ENCODE measurements around the gene CYP4B1. TPM values are rescaled to one million over a fixed set of nuclear protein-coding genes. Genes with fewer than 3 reads are reported as not detected.
"Not testable (repeated sequence)": the region's sequence is repeated elsewhere in the genome, so short reads cannot be mapped to it uniquely, and the experiment has no call there.

The CYP4B1 gene
- total RNA-seq, 1 experiment from 2014 or later, result 0.30 TPM

DNA sequence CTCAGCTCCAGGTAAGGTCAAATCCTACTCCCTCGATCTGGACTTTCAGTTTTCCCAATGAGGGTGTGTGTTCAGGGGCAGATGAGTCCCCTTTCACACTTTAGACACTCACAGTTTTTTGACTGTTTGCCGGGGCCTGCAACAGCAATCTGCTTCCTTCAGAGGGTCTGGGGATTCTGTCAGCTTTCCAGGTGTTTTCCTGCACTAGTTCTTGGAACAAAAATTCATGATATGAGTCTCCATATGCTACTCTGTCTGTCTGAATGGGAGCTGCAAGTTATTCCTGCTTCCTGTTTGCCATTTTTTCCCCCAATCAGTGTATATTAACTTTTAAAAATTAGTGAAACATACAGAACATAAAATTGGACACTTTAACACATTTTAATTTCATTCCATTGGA lies 24.3 kb downstream of the CYP4B1 start:
- TF ChIP-seq EGR1 (IDR thresholded peaks at IDR 0.05; ENCODE audit: low read depth) (no peak), TCF7L2 (IDR thresholded peaks at IDR 0.05; ENCODE audit: borderline replicate concordance, extremely low read depth, insufficient read depth, insufficient read length) (no peak), YY1 (IDR thresholded peaks at IDR 0.05; ENCODE audit: extremely low read depth, insufficient replicate concordance, low read depth, low read length) (no peak), EZH2 (IDR thresholded peaks at IDR 0.05) (no peak), RAD21 (IDR thresholded peaks at IDR 0.05; ENCODE audit: low read depth) (no peak), SP1 (IDR thresholded peaks at IDR 0.05; ENCODE audit: low read depth) (no peak), JUND (IDR thresholded peaks at IDR 0.05) (no peak), SRF (IDR thresholded peaks at IDR 0.05; ENCODE audit: low read depth) (no peak)
- TF ChIP-seq, protein P1, sequence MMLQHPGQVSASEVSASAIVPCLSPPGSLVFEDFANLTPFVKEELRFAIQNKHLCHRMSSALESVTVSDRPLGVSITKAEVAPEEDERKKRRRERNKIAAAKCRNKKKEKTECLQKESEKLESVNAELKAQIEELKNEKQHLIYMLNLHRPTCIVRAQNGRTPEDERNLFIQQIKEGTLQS (IDR thresholded peaks at IDR 0.05), result no peak
- TF ChIP-seq, protein P2, sequence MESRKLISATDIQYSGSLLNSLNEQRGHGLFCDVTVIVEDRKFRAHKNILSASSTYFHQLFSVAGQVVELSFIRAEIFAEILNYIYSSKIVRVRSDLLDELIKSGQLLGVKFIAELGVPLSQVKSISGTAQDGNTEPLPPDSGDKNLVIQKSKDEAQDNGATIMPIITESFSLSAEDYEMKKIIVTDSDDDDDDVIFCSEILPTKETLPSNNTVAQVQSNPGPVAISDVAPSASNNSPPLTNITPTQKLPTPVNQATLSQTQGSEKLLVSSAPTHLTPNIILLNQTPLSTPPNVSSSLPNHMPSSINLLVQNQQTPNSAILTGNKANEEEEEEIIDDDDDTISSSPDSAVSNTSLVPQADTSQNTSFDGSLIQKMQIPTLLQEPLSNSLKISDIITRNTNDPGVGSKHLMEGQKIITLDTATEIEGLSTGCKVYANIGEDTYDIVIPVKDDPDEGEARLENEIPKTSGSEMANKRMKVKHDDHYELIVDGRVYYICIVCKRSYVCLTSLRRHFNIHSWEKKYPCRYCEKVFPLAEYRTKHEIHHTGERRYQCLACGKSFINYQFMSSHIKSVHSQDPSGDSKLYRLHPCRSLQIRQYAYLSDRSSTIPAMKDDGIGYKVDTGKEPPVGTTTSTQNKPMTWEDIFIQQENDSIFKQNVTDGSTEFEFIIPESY (IDR thresholded peaks at IDR 0.05; ENCODE audit: extremely low read depth, insufficient replicate concordance, low read length), result no peak
- BruUV-seq (replicated peaks), result no TSS peak
- DNase-seq (ENCODE audit: low read depth, low spot score), result no peak
- H3K9me2 ChIP-seq (ENCODE audit: insufficient read depth), result no peaks in the 10 kb centered on the region
- H3K4me2 ChIP-seq (ENCODE audit: low read length), result no peak overlapping the region
- no peak overlapping the region for H3K9ac ChIP-seq (ENCODE audit: low read length)
- H3K27ac ChIP-seq (ENCODE audit: low read depth, low read length), result no peak overlapping the region
- H3K27me3 ChIP-seq (ENCODE audit: insufficient read depth, low read length), result no peaks in the 10 kb centered on the region
- no peak overlapping the region for H3K4me3 ChIP-seq (replicated peaks in 1 of 2; ENCODE audit: low read depth in 1 of 2, low read length in 2 of 2)
- ChIA-PET RAD21 (ENCODE audit: low non-redundant PET in 1 of 2, low total read pairs in 2 of 2, uncharacterized antibody in 2 of 2, unreplicated experiment in 2 of 2) (no interaction called here), POLR2A (no interaction called here), CTCF (no interaction called here)
- H3K4me1 ChIP-seq (ENCODE audit: control insufficient read depth in 1 of 2, insufficient read depth in 2 of 2, low read length in 2 of 2), result no peaks in the 10 kb centered on the region
- no peak overlapping the region for H2AFZ ChIP-seq (ENCODE audit: low read depth, low read length, poor library complexity, severe bottlenecking)
- ATAC-seq, result no peak
- H4K20me1 ChIP-seq (ENCODE audit: insufficient read depth), result no peaks in the 10 kb centered on the region
- no peaks in the 10 kb centered on the region for H3K36me3 ChIP-seq (ENCODE audit: control insufficient read depth in 1 of 2, insufficient read depth in 2 of 2, low read length in 2 of 2)
- no peaks in the 10 kb centered on the region for H3K9me3 ChIP-seq (ENCODE audit: control insufficient read depth in 1 of 2, insufficient read depth in 1 of 2, low read depth in 1 of 2, low read length in 2 of 2)
- intact Hi-C loops (cut with micrococcal nuclease), result no loop called here
- H3K79me2 ChIP-seq (ENCODE audit: insufficient read depth, low read length), result no peaks in the 10 kb centered on the region

DNA sequence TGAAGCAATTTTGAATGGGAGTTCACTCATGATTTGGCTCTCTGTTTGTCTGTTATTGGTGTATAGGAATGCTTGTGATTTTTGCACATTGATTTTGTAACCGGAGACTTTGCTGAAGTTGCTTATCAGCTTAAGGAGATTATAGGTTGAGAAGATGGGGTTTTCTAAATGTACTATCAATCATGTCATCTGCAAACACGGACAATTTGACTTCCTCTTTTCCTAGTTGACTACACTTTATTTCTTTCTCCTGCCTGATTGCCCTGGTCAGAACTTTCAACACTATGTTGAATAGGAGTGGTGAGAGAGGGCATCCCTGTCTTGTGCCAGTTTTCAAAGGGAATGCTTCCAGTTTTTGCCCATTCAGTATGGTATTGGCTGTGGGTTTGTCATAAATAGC lies 28.0 kb downstream of the CYP4B1 start:
- intact Hi-C loops (cut with micrococcal nuclease); POLR2A ChIA-PET; H3K27ac ChIP-seq (ENCODE audit: low read depth, low read length); H3K9ac ChIP-seq (ENCODE audit: low read length); BruUV-seq (replicated peaks); H4K20me1 ChIP-seq (ENCODE audit: insufficient read depth); ATAC-seq; RAD21 ChIA-PET (ENCODE audit: low non-redundant PET in 1 of 2, low total read pairs in 2 of 2, uncharacterized antibody in 2 of 2, unreplicated experiment in 2 of 2); H3K36me3 ChIP-seq (ENCODE audit: control insufficient read depth in 1 of 2, insufficient read depth in 2 of 2, low read length in 2 of 2); H3K27me3 ChIP-seq (ENCODE audit: insufficient read depth, low read length); H3K9me3 ChIP-seq (ENCODE audit: control insufficient read depth in 1 of 2, insufficient read depth in 1 of 2, low read depth in 1 of 2, low read length in 2 of 2); CTCF ChIA-PET; H3K79me2 ChIP-seq (ENCODE audit: insufficient read depth, low read length); H3K9me2 ChIP-seq (ENCODE audit: insufficient read depth); H2AFZ ChIP-seq (ENCODE audit: low read depth, low read length, poor library complexity, severe bottlenecking); DNase-seq (ENCODE audit: low read depth, low spot score); H3K4me3 ChIP-seq (replicated peaks in 1 of 2; ENCODE audit: low read depth in 1 of 2, low read length in 2 of 2); H3K4me2 ChIP-seq (ENCODE audit: low read length); H3K4me1 ChIP-seq (ENCODE audit: control insufficient read depth in 1 of 2, insufficient read depth in 2 of 2, low read length in 2 of 2): not testable (repeated sequence)
